GM12878 (cell line): ENCODE measurements around the gene OCIAD2. TPM values are rescaled to one million over a fixed set of nuclear protein-coding genes. Genes with fewer than 3 reads are reported as not detected.

Experiments
- ATAC-seq: fragments of 200-7000 bp; cut with Tn5 transposase; 3 replicates; pipeline ENCODE4 v1.9.1; 2020; ENCODE audit warnings: mild to moderate bottlenecking, moderate library complexity
- BruUV-seq: library from RNA; stranded (reverse); fragments of 400-500 nt; replicated peaks from 2 replicates; lab custom pipeline; 2021; lab: Mats Ljungman, UMichigan
- CTCF ChIA-PET: fragments of 300-600 bp; sonication (Branson Sonifier 250); formaldehyde crosslinking; extraction: SDS; loops from one replicate; lab custom pipeline; 2021; ENCODE audit warnings: inconsistent platforms; lab: Yijun Ruan, JAX
- POLR2A ChIA-PET: fragments of 350-600 bp; formaldehyde crosslinking; extraction: SDS; loops from one replicate; lab custom pipeline; 2021; ENCODE audit warnings: inconsistent platforms; lab: Charles Lee
- RAD21 ChIA-PET: fragments of 300-600 bp; sonication (Branson Sonifier 250); formaldehyde crosslinking; loops from one replicate; lab custom pipeline; 2023; ENCODE audit warnings: antibody characterized with exemption; ENCODE audit not compliant: unreplicated experiment; lab: Charles Lee
- SMC1A ChIA-PET: fragments of 300-600 bp; sonication (Branson Sonifier 250); formaldehyde crosslinking; loops from one replicate; lab custom pipeline; 2023; ENCODE audit not compliant: unreplicated experiment, uncharacterized antibody; lab: Charles Lee
- DNase-seq: peaks from one replicate; pipeline ENCODE4 v3.0.0-alpha.2; 2011; ENCODE audit warnings: low read depth, low spot score
- FAIRE-seq: peaks from 3 replicates; lab custom pipeline; 2011; peaks lifted over from hg19 to GRCh38; lab: Jason Lieb, UNC
- H2AFZ ChIP-seq: 2 replicates; pipeline ENCODE4 v1.6.0; 2011; ENCODE audit warnings: low read depth, low read length, control low read depth; ENCODE audit not compliant: control insufficient read depth
- H3K27ac ChIP-seq: 2 replicates; pipeline ENCODE4 v1.5.1; 2011; ENCODE audit warnings: control low read depth; ENCODE audit not compliant: control insufficient read depth, insufficient read depth
- H3K27me3 ChIP-seq, 2 experiments: replicated peaks in 1 of 2; 2 replicates each; pipeline versions ENCODE4 v1.6.0 to v1.6.1; 2011; ENCODE audit warnings: low read length in 1 of 2; ENCODE audit not compliant: control insufficient read depth in 2 of 2, insufficient read depth in 2 of 2
- H3K36me3 ChIP-seq, 2 experiments: 2 replicates each; pipeline ENCODE4 v1.5.1; 2011; ENCODE audit warnings: low read length in 1 of 2; ENCODE audit not compliant: control insufficient read depth in 2 of 2, insufficient read depth in 2 of 2
- H3K4me1 ChIP-seq: 2 replicates; pipeline ENCODE4 v1.6.1; 2011; ENCODE audit warnings: mild to moderate bottlenecking, low read length, moderate library complexity, mixed read lengths; ENCODE audit not compliant: control insufficient read depth, insufficient read depth
- H3K4me2 ChIP-seq: 2 replicates; pipeline ENCODE4 v1.6.0; 2011; ENCODE audit warnings: control low read depth; ENCODE audit not compliant: control insufficient read depth, insufficient read depth
- H3K4me3 ChIP-seq: fragments of 200-600 bp; sonication (generic); 2 replicates; pipeline ENCODE4 v1.5.1; 2016
- H3K79me2 ChIP-seq: 2 replicates; pipeline ENCODE4 v1.6.0; 2011; ENCODE audit warnings: low read length; ENCODE audit not compliant: control insufficient read depth, insufficient read depth
- H3K9ac ChIP-seq: 2 replicates; pipeline ENCODE4 v1.8.0; 2011; ENCODE audit warnings: low read length, control low read depth, mixed read lengths; ENCODE audit not compliant: control insufficient read depth, insufficient read depth
- H3K9me3 ChIP-seq: replicated peaks from 3 replicates; pipeline ENCODE4 v1.5.1; 2011; ENCODE audit warnings: mild to moderate bottlenecking, low read length; ENCODE audit not compliant: control insufficient read depth, insufficient read depth
- H4K20me1 ChIP-seq: 2 replicates; pipeline ENCODE4 v1.6.0; 2011; ENCODE audit not compliant: control insufficient read depth, insufficient read depth
- ASH2L ChIP-seq: fragments of 300-600, 200-600 bp; sonication (generic); IDR thresholded peaks from 2 replicates; pipeline ENCODE4 v1.6.1; 2017; ENCODE audit warnings: low read depth, mild to moderate bottlenecking, borderline replicate concordance
- BMI1 ChIP-seq: fragments of 450-650 bp; IDR thresholded peaks from 2 replicates; pipeline ENCODE4 v1.6.1; 2016; ENCODE audit warnings: mild to moderate bottlenecking, moderate library complexity, borderline replicate concordance
- BRCA1 ChIP-seq: IDR thresholded peaks from 2 replicates; pipeline ENCODE4 v1.6.1; 2011; ENCODE audit warnings: low read depth, low read length, improper control_type of control experiment
- CBFB ChIP-seq: IDR thresholded peaks from 2 replicates; pipeline ENCODE4 v1.6.1; 2016; ENCODE audit warnings: antibody characterized with exemption, low read depth
- CBX3 ChIP-seq: fragments of 200-600 bp; sonication (generic); IDR thresholded peaks from 2 replicates; pipeline ENCODE4 v1.6.1; 2016; ENCODE audit warnings: low read depth, borderline replicate concordance
- CHD1 ChIP-seq: IDR thresholded peaks from 2 replicates; pipeline ENCODE4 v1.6.1; 2012; ENCODE audit warnings: low read depth, low read length, improper control_type of control experiment
- FOS ChIP-seq: IDR thresholded peaks from 3 replicates; pipeline ENCODE4 v1.6.1; 2011; ENCODE audit warnings: borderline replicate concordance; ENCODE audit not compliant: insufficient read length; ENCODE audit errors: extremely low read depth
- LARP7 ChIP-seq: fragments of 450-650 bp; IDR thresholded peaks from 2 replicates; pipeline ENCODE4 v1.6.1; 2017; ENCODE audit warnings: mild to moderate bottlenecking
- MEF2B ChIP-seq: fragments of 450-650 bp; IDR thresholded peaks from 2 replicates; pipeline ENCODE4 v1.6.1; 2018; ENCODE audit warnings: mild to moderate bottlenecking, moderate library complexity; ENCODE audit not compliant: partially characterized antibody, poor library complexity, severe bottlenecking
- NBN ChIP-seq: fragments of 450-650 bp; IDR thresholded peaks from 2 replicates; pipeline ENCODE4 v1.6.1; 2016
- SIN3A ChIP-seq: IDR thresholded peaks from 2 replicates; pipeline ENCODE4 v1.6.1; 2012; ENCODE audit warnings: low read depth, low read length, improper control_type of control experiment
- STAT1 ChIP-seq: fragments of 450-650 bp; conservative IDR thresholded peaks from 2 replicates; pipeline ENCODE4 v1.6.1; 2014; ENCODE audit warnings: antibody characterized with exemption, mild to moderate bottlenecking
- ZNF24 ChIP-seq: fragments of 450-650 bp; IDR thresholded peaks from 2 replicates; pipeline ENCODE4 v1.6.1; 2017; ENCODE audit warnings: antibody characterized with exemption, mild to moderate bottlenecking
- ZNF622 ChIP-seq: fragments of 450-650 bp; IDR thresholded peaks from 2 replicates; pipeline ENCODE4 v1.6.1; 2017; ENCODE audit warnings: mild to moderate bottlenecking, inconsistent platforms
- WGBS: methylation state at CpG from one replicate; pipeline ENCODE4 v1.1.6; 2016; ENCODE audit warnings: low lambda C conversion rate; ENCODE audit not compliant: insufficient replicate concordance, insufficient coverage; ENCODE audit errors: missing lambda C conversion rate; 5-methylcytosine and 5-hydroxymethylcytosine counted together
- in situ Hi-C: fragments of 300-500 bp; cut with MboI; formaldehyde crosslinking; loops from 9 replicates; pipeline ENCODE4 v1.14.3; 2018; ENCODE audit warnings: mixed read lengths
- intact Hi-C: fragments of 100-400 bp; cut with micrococcal nuclease; formaldehyde crosslinking; loops from one replicate; pipeline ENCODE4 v1.14.2; 2022; ENCODE audit not compliant: unreplicated experiment
- polyA plus RNA-seq, 11 experiments: library from polyadenylated mRNA; depleted of rRNA in 4 of 11; unstranded in 6 of 11; stranded (reverse) in 5 of 11; fragments of >200 nt; fragmentation: Nextera tagmentation in 4 of 11; fragmentation: Illumina TruSeq in 1 of 11; extraction: Ambion mirVana in 4 of 11; extraction: Trizol in 1 of 11; gene quantifications; 1 replicate in 1 of 11; 2 replicates in 10 of 11; pipeline versions ENCODE4 v1.2.1 to v1.2.3, GENCODE V29; 2011 to 2016; ENCODE audit warnings: inconsistent platforms in 2 of 11, missing spikeins in 2 of 11, low read depth in 1 of 11
- total RNA-seq, 4 experiments: library from RNA; depleted of rRNA in 3 of 4; stranded (reverse); fragments of >200 nt in 3 of 4; fragmentation: Illumina TruSeq in 1 of 4; extraction: Trizol in 1 of 4; gene quantifications; 2 replicates each; pipeline versions ENCODE4 v1.2.1 to v1.2.3, GENCODE V29; 2013 to 2021
- TF ChIP-seq, protein P1 (sequence below): fragments of 450-650 bp; IDR thresholded peaks from 2 replicates; pipeline ENCODE4 v1.6.1; 2016; ENCODE audit warnings: mild to moderate bottlenecking

The OCIAD2 gene
- total and polyA plus RNA-seq, 10 of the 15 experiments (the other 5 are each of a cell fraction or from before 2014, with no cell fraction given): 42.4 to 140 (median 70.0) TPM

GRCh38 chr4:48853604-48854394 lies 52.8 kb downstream of the OCIAD2 start:
- TF ChIP-seq ASH2L: no peak
- TF ChIP-seq, all 136 proteins: peak for 0
- FAIRE-seq (no peak), DNase-seq (no peak), ATAC-seq (no peak)
- TSS peak; percentile 35 for BruUV-seq
- POLR2A ChIA-PET: no interaction called here
- SMC1A ChIA-PET: no interaction called here
- H3K4me2 ChIP-seq: no peak overlapping the region
- H4K20me1 ChIP-seq: no peaks in the 10 kb centered on the region
- CTCF ChIA-PET: no interaction called here
- WGBS: 83% methylated on average over 4 of the region's 4 CpGs
- H3K9me3 ChIP-seq: no peaks in the 10 kb centered on the region
- H3K4me1 ChIP-seq: no peaks in the 10 kb centered on the region
- in situ Hi-C loops (no loop called here), intact Hi-C loops (no loop called here)
- no peaks in the 10 kb centered on the region for H3K79me2 ChIP-seq
- H3K9ac ChIP-seq: no peak overlapping the region
- H3K36me3 ChIP-seq: peaks cover 4 to 16% of the 10 kb centered on the region in 2 experiments; a peak in 3 of 4 replicates
- no peaks in the 10 kb centered on the region for H3K27me3 ChIP-seq
- RAD21 ChIA-PET: no interaction called here
- no peak overlapping the region for H3K4me3 ChIP-seq
- H2AFZ ChIP-seq: no peak overlapping the region
- H3K27ac ChIP-seq: no peak overlapping the region

DNA sequence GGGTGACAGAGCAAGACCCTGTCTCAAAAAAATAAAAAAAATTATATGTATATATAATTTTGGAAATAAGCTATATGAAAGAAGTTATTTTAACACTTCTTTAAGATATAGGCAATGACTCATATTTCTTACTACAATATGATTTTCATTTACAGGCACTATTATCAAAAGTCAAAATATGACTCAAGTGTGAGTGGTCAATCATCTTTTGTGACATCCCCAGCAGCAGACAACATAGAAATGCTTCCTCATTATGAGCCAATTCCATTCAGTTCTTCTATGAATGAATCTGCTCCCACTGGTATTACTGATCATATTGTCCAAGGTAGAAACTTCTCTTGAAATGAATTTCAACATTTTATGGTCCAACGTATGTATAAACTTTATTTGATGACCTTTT lies 54.9 kb downstream of the OCIAD2 start:
- H3K4me1 ChIP-seq: no peaks in the 10 kb centered on the region
- BruUV-seq: no TSS peak
- ChIA-PET SMC1A (interaction anchor here (0.7 to 1.7 kb wide), 7 partner anchors 9 to 273 kb away, joined by 3 to 5 read pairs (median 3); partner anchors contain the start of gene FRYL), RAD21 (interaction anchor here (1.2 kb wide), 1 partner anchor 73 kb away, joined by 3 read pairs; no protein-coding TSS in a partner anchor), CTCF (interaction anchor here (1.1 kb wide), 1 partner anchor 301 kb away, joined by 3 read pairs; no protein-coding TSS in a partner anchor), POLR2A (no interaction called here)
- H3K9me3 ChIP-seq: no peaks in the 10 kb centered on the region; the same call in 2 of the 3 replicates
- no peaks in the 10 kb centered on the region for H4K20me1 ChIP-seq
- H3K4me3 ChIP-seq: no peak overlapping the region
- H3K79me2 ChIP-seq: no peaks in the 10 kb centered on the region
- H3K36me3 ChIP-seq: peaks cover 0 to 15% of the 10 kb centered on the region in 2 experiments; a peak in 2 of 4 replicates
- in situ Hi-C loops: no loop called here
- no peaks in the 10 kb centered on the region for H3K27me3 ChIP-seq
- 0% methylated on average over 1 of the region's 1 CpG for WGBS
- ATAC-seq (no peak), FAIRE-seq (no peak), DNase-seq (no peak)
- H3K4me2 ChIP-seq: no peak overlapping the region
- no peak overlapping the region for H3K27ac ChIP-seq
- H3K9ac ChIP-seq: no peak overlapping the region
- no peak overlapping the region for H2AFZ ChIP-seq
- intact Hi-C loops: no loop called here
- TF ChIP-seq CBX3: no peak
- no peak for TF ChIP-seq CHD1
- TF ChIP-seq STAT1: no peak
- no peak for TF ChIP-seq NBN
- TF ChIP-seq ASH2L: no peak
- TF ChIP-seq ZNF24: no peak
- TF ChIP-seq MEF2B: no peak
- TF ChIP-seq BRCA1: no peak
- TF ChIP-seq BMI1: no peak
- no peak for TF ChIP-seq LARP7
- TF ChIP-seq, protein P1, sequence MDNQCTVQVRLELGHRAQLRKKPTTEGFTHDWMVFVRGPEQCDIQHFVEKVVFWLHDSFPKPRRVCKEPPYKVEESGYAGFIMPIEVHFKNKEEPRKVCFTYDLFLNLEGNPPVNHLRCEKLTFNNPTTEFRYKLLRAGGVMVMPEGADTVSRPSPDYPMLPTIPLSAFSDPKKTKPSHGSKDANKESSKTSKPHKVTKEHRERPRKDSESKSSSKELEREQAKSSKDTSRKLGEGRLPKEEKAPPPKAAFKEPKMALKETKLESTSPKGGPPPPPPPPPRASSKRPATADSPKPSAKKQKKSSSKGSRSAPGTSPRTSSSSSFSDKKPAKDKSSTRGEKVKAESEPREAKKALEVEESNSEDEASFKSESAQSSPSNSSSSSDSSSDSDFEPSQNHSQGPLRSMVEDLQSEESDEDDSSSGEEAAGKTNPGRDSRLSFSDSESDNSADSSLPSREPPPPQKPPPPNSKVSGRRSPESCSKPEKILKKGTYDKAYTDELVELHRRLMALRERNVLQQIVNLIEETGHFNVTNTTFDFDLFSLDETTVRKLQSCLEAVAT: no peak
- TF ChIP-seq SIN3A: no peak
- no peak for TF ChIP-seq CBFB
- TF ChIP-seq ZNF622: no peak
- no peak for TF ChIP-seq FOS
